SW 1271 (cell line): Measurements from ENCODE around the gene GNB1.
"Not testable (repeated sequence)": the region's sequence is repeated elsewhere in the genome, so short reads cannot be mapped to it uniquely, and the experiment has no call there.

Experiments used
- DNase-seq, 2 experiments: peaks; one replicate each; lab custom pipeline; 2025; lab: John Stamatoyannopoulos, UW

The GNB1 gene

GRCh38 chr1:1858382-1859086, 32.4 kb downstream of the GNB1 start:
- DNase-seq, result peak in 1 of 2 experiments; percentile 28

- no peak for DNase-seq
These were observed 33.7 kb downstream of the GNB1 start for GRCh38 chr1:1857096-1857703.

GRCh38 chr1:1856161-1856560, 34.7 kb downstream of the GNB1 start:
- DNase-seq, result not testable (repeated sequence)

- DNase-seq, result no peak
These were observed 37.2 kb downstream of the GNB1 start for GRCh38 chr1:1853593-1854257.

GRCh38 chr1:1852619-1853414, 38.1 kb downstream of the GNB1 start:
- no peak for DNase-seq

- no peak for DNase-seq
These were observed 43.0 kb downstream of the GNB1 start for GRCh38 chr1:1847890-1848289.

- DNase-seq, result no peak
These were observed 43.6 kb downstream of the GNB1 start for GRCh38 chr1:1847061-1847850.

- no peak for DNase-seq
These were observed 44.4 kb downstream of the GNB1 start for GRCh38 chr1:1846386-1846918.

GRCh38 chr1:1842360-1843146, 48.3 kb downstream of the GNB1 start:
- no peak for DNase-seq

- DNase-seq, result no peak
These were observed 49.3 kb downstream of the GNB1 start for GRCh38 chr1:1841575-1841995.

GRCh38 chr1:1839311-1839965, 51.4 kb downstream of the GNB1 start:
- DNase-seq, result no peak

GRCh38 chr1:1836119-1836518, 54.8 kb downstream of the GNB1 start:
- no peak for DNase-seq

- no peak for DNase-seq
These were observed 55.3 kb downstream of the GNB1 start for GRCh38 chr1:1835546-1835945.

GRCh38 chr1:1833916-1834325, 57.0 kb downstream of the GNB1 start:
- DNase-seq, result no peak

GRCh38 chr1:1833456-1833855, 57.4 kb downstream of the GNB1 start:
- no peak for DNase-seq

GRCh38 chr1:1832820-1833219, 58.1 kb downstream of the GNB1 start:
- DNase-seq, result no peak

GRCh38 chr1:1832166-1832565, 58.7 kb downstream of the GNB1 start:
- no peak for DNase-seq

- no peak for DNase-seq
These were observed 63.6 kb downstream of the GNB1 start for GRCh38 chr1:1827089-1827848.
